ENCODE results near the gene PRKX. TPM values are rescaled to one million over a fixed set of nuclear protein-coding genes. Genes with fewer than 3 reads are reported as not detected.
A peak's percentile ranks its signal among the peaks of the same experiment; 100 is the strongest.

Gene PRKX
- total RNA-seq (10 to 100 TPM in 1 of 6 donors, 1 to 10 TPM in 5; 3.7 to 20.7 (median 6.4) TPM), polyA plus RNA-seq (1 to 10 TPM; 2.5 to 4.3 TPM)

GRCh38 chrX:3713225-3713936, at the start of gene PRKX:
PRKX (minus strand) TSS chrX:3713649; CDS start chrX:3713253, 396 bp downstream.
- Histone ChIP-seq H3K36me3 (no peaks in the 10 kb centered on the region), H3K27ac (peak within 1 kb of the TSS in 2 of 4 donors; percentile 23 to 37), H3K27me3 (no peaks in the 10 kb centered on the region), H3K9me3 (no peaks in the 10 kb centered on the region), H3K4me1 (no peaks in the 10 kb centered on the region), H3K4me3 (peak within 1 kb of the TSS; percentile 49 to 76 (median 52))
- ATAC-seq: peak; percentile 89 to 94 (median 92)
- no peak for FAIRE-seq
- no peak for TF ChIP-seq CTCF (IDR thresholded peaks at IDR 0.05)
- intact Hi-C loops (cut with DNase I): no loop called here
- peak; percentile 34 to 83 (median 56) for DNase-seq
- WGBS, 2 donors: 1% methylated on average over 36 to 96 of the region's 97 CpGs

- intact Hi-C loops (cut with DNase I): no loop called here
- H3K27me3 ChIP-seq: no peaks in the 10 kb centered on the region
- H3K36me3 ChIP-seq: no peaks in the 10 kb centered on the region
- FAIRE-seq: no peak
- H3K9me3 ChIP-seq: no peaks in the 10 kb centered on the region
- WGBS, 2 donors: 47 to 59% methylated on average over 2 of the region's 2 CpGs
- no peak for TF ChIP-seq CTCF (IDR thresholded peaks at IDR 0.05)
- ATAC-seq: no peak
- H3K4me1 ChIP-seq: no peaks in the 10 kb centered on the region
- H3K27ac ChIP-seq: no peak overlapping the region
- H3K4me3 ChIP-seq: no peak overlapping the region
- no peak for DNase-seq
These were observed 49.7 kb upstream of the PRKX start for GRCh38 chrX:3763111-3763510.

GRCh38 chrX:3757510-3758025, 44.1 kb upstream of the PRKX start:
- Histone ChIP-seq H3K4me3 (no peak overlapping the region), H3K4me1 (no peaks in the 10 kb centered on the region), H3K9me3 (no peaks in the 10 kb centered on the region), H3K36me3 (no peaks in the 10 kb centered on the region), H3K27ac (no peak overlapping the region), H3K27me3 (no peaks in the 10 kb centered on the region)
- TF ChIP-seq CTCF (IDR thresholded peaks at IDR 0.05): no peak
- intact Hi-C loops (cut with DNase I): no loop called here
- FAIRE-seq (no peak), DNase-seq (no peak), ATAC-seq (no peak)
- WGBS, 2 donors: 65 to 68% methylated on average over 5 of the region's 5 CpGs

- H3K27ac ChIP-seq: no peak overlapping the region
- ATAC-seq (no peak), FAIRE-seq (no peak), DNase-seq (no peak)
- no peak overlapping the region for H3K4me3 ChIP-seq
- no peak for TF ChIP-seq CTCF (IDR thresholded peaks at IDR 0.05)
- H3K36me3 ChIP-seq: no peaks in the 10 kb centered on the region
- no peaks in the 10 kb centered on the region for H3K27me3 ChIP-seq
- no peaks in the 10 kb centered on the region for H3K4me1 ChIP-seq
- WGBS, 2 donors: 56 to 65% methylated on average over 3 of the region's 3 CpGs
- H3K9me3 ChIP-seq: no peaks in the 10 kb centered on the region
- intact Hi-C loops (cut with DNase I): no loop called here
These were observed 34.7 kb upstream of the PRKX start for GRCh38 chrX:3748052-3748559.
